ENCODE measurements around the gene ST6GALNAC5. TPM values are rescaled to one million over a fixed set of nuclear protein-coding genes. Genes with fewer than 3 reads are reported as not detected.

The ST6GALNAC5 gene
- total RNA-seq, 4 donors from 2014 or later: 0.44 to 3.2 (median 0.65) TPM; not detected in 1

DNA sequence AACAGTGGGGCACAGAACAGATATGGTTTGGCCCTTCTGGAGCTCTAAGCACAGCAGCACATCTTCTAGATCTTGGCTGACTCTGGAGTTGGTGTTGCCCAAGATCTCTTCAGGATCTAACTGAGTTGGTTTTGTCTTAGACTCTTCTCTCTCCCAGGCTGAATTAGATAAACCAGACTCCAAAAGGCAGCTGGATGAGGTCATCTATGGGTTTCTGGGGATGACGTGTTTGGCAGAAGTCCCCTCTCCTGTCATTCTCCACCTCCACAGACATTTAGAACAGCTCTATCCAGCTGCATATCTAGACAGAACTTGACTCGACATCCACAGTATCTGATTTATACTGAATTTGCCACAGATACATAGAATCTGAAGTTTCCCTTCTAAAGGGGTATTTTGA lies 75.3 kb downstream of the ST6GALNAC5 start:
- TF ChIP-seq, protein P1, sequence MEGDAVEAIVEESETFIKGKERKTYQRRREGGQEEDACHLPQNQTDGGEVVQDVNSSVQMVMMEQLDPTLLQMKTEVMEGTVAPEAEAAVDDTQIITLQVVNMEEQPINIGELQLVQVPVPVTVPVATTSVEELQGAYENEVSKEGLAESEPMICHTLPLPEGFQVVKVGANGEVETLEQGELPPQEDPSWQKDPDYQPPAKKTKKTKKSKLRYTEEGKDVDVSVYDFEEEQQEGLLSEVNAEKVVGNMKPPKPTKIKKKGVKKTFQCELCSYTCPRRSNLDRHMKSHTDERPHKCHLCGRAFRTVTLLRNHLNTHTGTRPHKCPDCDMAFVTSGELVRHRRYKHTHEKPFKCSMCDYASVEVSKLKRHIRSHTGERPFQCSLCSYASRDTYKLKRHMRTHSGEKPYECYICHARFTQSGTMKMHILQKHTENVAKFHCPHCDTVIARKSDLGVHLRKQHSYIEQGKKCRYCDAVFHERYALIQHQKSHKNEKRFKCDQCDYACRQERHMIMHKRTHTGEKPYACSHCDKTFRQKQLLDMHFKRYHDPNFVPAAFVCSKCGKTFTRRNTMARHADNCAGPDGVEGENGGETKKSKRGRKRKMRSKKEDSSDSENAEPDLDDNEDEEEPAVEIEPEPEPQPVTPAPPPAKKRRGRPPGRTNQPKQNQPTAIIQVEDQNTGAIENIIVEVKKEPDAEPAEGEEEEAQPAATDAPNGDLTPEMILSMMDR (IDR thresholded peaks at IDR 0.05): no peak
- no peak for DNase-seq (ENCODE audit: low spot score)
- no peak for ATAC-seq (ENCODE audit: low FRiP score)

DNA sequence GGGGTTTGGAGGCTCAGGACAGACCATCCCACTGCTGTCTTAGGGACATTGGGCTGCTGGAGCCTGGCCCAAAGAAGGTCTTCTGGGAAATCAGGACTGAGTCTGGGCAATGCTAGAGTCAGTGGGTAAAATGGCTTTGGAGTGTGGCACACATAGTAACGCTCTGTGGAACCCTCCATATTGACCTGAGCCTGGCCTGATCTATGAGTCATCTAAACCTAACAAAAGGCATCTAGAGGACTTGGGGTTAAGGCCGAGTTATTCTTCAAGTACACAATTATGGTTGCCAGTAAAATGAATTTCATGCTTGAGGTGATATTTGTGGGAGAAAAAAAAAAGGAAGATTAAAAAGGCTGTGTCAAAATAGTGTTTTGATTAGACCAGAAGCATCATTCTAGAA lies 77.7 kb downstream of the ST6GALNAC5 start:
- ATAC-seq (ENCODE audit: low FRiP score): no peak
- DNase-seq (ENCODE audit: low spot score): no peak
- TF ChIP-seq, protein P1 (IDR thresholded peaks at IDR 0.05): no peak

DNA sequence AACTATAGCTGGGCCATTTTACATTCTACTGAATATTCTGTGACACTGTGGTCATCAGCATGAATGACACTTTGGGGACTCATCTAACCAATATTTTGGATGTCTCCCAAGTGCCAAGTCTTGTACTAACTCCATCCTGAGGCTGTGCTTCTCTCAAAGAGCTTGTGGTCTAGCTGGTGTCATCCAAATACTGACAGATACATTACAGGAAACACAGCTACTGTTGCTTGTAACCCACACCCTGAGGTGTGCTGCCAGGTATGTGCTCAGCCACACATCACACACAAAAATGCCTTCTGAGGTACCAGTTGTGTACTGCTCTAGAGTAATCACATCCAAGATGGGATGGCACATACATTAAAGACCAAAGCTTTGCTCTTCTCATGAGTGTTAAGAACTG lies 81.6 kb downstream of the ST6GALNAC5 start:
- ATAC-seq (ENCODE audit: low FRiP score) (no peak), DNase-seq (ENCODE audit: low spot score) (no peak)
- TF ChIP-seq, protein P1 (IDR thresholded peaks at IDR 0.05): no peak

DNA sequence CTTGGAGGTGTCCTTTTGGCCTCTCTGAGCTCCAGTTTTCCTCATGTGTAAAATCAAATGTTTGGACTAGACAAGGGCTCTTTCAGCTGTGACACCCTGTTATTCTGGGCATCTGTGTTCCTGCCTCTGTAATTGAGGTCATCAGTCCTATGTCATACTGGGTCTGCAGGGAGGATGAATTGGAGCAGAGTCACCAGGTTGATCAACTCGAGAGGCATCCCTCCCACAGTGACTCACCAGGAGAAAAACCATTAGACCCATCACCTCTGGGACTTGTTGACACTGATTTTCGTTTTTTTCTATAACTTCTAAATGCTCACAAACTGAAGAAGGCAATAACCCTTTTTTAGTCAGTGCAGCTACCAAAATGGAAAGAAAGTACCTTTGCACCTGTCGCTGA lies 82.2 kb downstream of the ST6GALNAC5 start:
- ATAC-seq (ENCODE audit: low FRiP score): no peak
- DNase-seq (ENCODE audit: low spot score): no peak
- TF ChIP-seq, protein P1 (IDR thresholded peaks at IDR 0.05): no peak

DNA sequence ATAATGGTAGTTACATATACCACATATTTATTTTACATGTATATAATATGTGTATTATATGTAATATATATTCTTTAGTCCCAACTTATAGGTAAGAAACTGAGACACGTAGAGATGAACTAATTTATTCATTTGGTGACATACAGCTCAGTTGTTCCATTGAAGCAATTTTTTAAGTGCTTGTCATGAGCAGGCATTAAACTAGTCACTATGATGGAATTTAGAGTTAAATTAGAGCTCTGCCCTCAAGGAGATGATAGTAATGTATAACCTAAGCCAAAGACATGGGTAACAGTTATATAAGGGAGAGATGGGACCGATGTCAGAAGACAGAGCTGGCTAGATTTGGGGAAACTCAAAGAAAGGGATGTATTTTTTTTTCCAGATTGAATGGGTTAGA lies 83.0 kb downstream of the ST6GALNAC5 start:
- TF ChIP-seq, protein P1 (IDR thresholded peaks at IDR 0.05): no peak
- ATAC-seq (ENCODE audit: low FRiP score): no peak
- DNase-seq (ENCODE audit: low spot score): no peak

DNA sequence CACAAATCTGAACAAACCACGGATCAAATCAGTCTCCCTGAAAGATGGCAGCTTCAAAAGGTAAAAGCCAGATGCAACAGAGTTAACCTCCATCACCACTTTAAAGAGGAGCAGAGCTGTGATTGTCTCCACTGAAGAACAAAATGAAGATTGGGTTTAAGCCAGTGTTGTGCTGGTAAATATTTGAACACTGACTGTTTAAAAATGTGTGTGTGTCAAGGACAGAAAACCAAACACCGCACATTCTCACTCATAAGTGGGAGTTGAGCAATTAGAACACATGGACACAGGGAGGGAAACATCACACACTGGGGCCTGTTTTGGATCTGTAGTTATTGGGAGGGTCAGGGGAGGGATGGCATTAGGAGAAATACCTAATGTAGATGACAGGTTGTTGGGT lies 83.9 kb downstream of the ST6GALNAC5 start:
- TF ChIP-seq, protein P1 (IDR thresholded peaks at IDR 0.05): no peak
- no peak for DNase-seq (ENCODE audit: low spot score)
- ATAC-seq (ENCODE audit: low FRiP score): no peak

DNA sequence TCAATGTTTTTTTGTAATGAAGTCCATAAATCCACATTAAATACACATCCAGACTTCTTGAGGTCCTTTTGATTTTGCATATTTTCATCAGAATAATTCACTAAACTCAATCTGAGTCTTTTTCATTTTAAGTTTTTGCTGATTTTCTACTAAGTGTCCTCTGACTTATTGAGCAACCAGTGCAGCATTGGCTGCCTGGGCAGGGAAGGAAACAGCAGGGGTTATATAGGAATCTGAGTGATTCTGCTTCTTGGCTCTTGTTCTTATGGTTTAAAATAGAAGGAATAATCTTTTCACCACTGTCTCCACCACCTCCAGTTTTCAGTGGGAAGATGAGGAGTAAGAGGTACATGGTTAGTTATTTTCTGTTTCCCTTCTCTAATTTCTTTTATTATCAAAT lies 88.4 kb downstream of the ST6GALNAC5 start:
- ATAC-seq (ENCODE audit: low FRiP score) (no peak), DNase-seq (ENCODE audit: low spot score) (no peak)
- TF ChIP-seq, protein P1 (IDR thresholded peaks at IDR 0.05): no peak
